WERI-Rb-1 (cell line): ENCODE data around the gene MTCL1.

Experiments used
- DNase-seq: peaks from one replicate; pipeline ENCODE4 v3.0.0-alpha.2; 2020
- H3K27ac ChIP-seq: fragments of 250-450 bp; sonication (Bioruptor Pico); 2 replicates; pipeline ENCODE4 v1.5.1; 2020; ENCODE audit warnings: mild to moderate bottlenecking, moderate library complexity
- H3K27me3 ChIP-seq: fragments of 250-450 bp; sonication (Bioruptor Pico); 2 replicates; pipeline ENCODE4 v1.5.1; 2021; ENCODE audit warnings: mild to moderate bottlenecking, low read depth, moderate library complexity; ENCODE audit not compliant: insufficient read depth, severe bottlenecking
- H3K36me3 ChIP-seq: fragments of 250-450 bp; sonication (Bioruptor Pico); 2 replicates; pipeline ENCODE4 v1.5.1; 2020; ENCODE audit warnings: mild to moderate bottlenecking, moderate library complexity
- H3K4me3 ChIP-seq: 2 replicates; pipeline ENCODE4 v1.5.1; 2011; ENCODE audit warnings: low read depth, mild to moderate bottlenecking, control low read depth, low read length
- H3K9me3 ChIP-seq: fragments of 250-450 bp; sonication (Bioruptor Pico); 2 replicates; pipeline ENCODE4 v1.5.1; 2021; ENCODE audit warnings: mild to moderate bottlenecking, moderate library complexity; ENCODE audit not compliant: severe bottlenecking
- CTCF ChIP-seq: IDR thresholded peaks from 2 replicates; pipeline ENCODE4 v1.5.1; 2011; ENCODE audit warnings: low read depth, mild to moderate bottlenecking, control low read depth, inconsistent platforms, low read length

The MTCL1 gene

GRCh38 chr18:8773980-8774379 lies 68.6 kb downstream of the MTCL1 start:
- H3K27ac ChIP-seq = no peak overlapping the region
- no peaks in the 10 kb centered on the region for H3K27me3 ChIP-seq
- no peaks in the 10 kb centered on the region for H3K9me3 ChIP-seq
- no peak for DNase-seq
- H3K4me3 ChIP-seq = no peak overlapping the region
- TF ChIP-seq CTCF = no peak
- H3K36me3 ChIP-seq = no peaks in the 10 kb centered on the region

- peaks cover 5% of the 10 kb centered on the region; the same call in 1 of the 2 replicates for H3K36me3 ChIP-seq
- H3K9me3 ChIP-seq = no peaks in the 10 kb centered on the region
- no peak overlapping the region for H3K4me3 ChIP-seq
- no peaks in the 10 kb centered on the region for H3K27me3 ChIP-seq
- TF ChIP-seq CTCF = no peak
- peak overlapping the region; percentile 19 for H3K27ac ChIP-seq
- peak; percentile 78 for DNase-seq
Observed at GRCh38 chr18:8776013-8776943, 70.9 kb downstream of the MTCL1 start.

- DNase-seq = no peak
- Histone ChIP-seq H3K27me3 (no peaks in the 10 kb centered on the region), H3K27ac (no peak overlapping the region), H3K9me3 (no peaks in the 10 kb centered on the region), H3K36me3 (peaks cover 5% of the 10 kb centered on the region), H3K4me3 (no peak overlapping the region)
- no peak for TF ChIP-seq CTCF
Observed at GRCh38 chr18:8777846-8778245, 72.5 kb downstream of the MTCL1 start.

- TF ChIP-seq CTCF = no peak
- no peak for DNase-seq
- no peak overlapping the region for H3K4me3 ChIP-seq
- no peaks in the 10 kb centered on the region for H3K9me3 ChIP-seq
- H3K27ac ChIP-seq = no peak overlapping the region
- H3K36me3 ChIP-seq = peaks cover 5% of the 10 kb centered on the region
- H3K27me3 ChIP-seq = no peaks in the 10 kb centered on the region
Observed at GRCh38 chr18:8778386-8778785, 73.0 kb downstream of the MTCL1 start.

- no peak overlapping the region for H3K27ac ChIP-seq
Observed at GRCh38 chr18:8778824-8779223, 73.5 kb downstream of the MTCL1 start.

More at GRCh38 chr18:8778824-8779223, 73.5 kb downstream of the MTCL1 start:
- Histone ChIP-seq H3K4me3 (no peak overlapping the region), H3K36me3 (peaks cover 5% of the 10 kb centered on the region), H3K27me3 (no peaks in the 10 kb centered on the region), H3K9me3 (no peaks in the 10 kb centered on the region)
- no peak for DNase-seq
- TF ChIP-seq CTCF = no peak
